HepG2 (cell line): Measurements from ENCODE around the gene MYH9. TPM values are rescaled to one million over a fixed set of nuclear protein-coding genes. Genes with fewer than 3 reads are reported as not detected.

Experiments
- CCAR2 ChIP-seq: fragments of 200-400 bp; formaldehyde crosslinking; optimal IDR thresholded peaks from 2 replicates; pipeline ENCODE3; 2018; ENCODE audit warnings: low read depth, mild to moderate bottlenecking, low read length, moderate library complexity
- CHD2 ChIP-seq: IDR thresholded peaks from 2 replicates; pipeline ENCODE4 v1.6.1; 2011; ENCODE audit warnings: low read depth, low read length, improper control_type of control experiment
- HNF4A ChIP-seq: sonication (generic); formaldehyde crosslinking; IDR thresholded peaks from 2 replicates; pipeline ENCODE4 v1.4.0; 2020; ENCODE audit warnings: missing genetic modification reagents
- IRX3 ChIP-seq: sonication (generic); formaldehyde crosslinking; IDR thresholded peaks from 2 replicates; pipeline ENCODE4 v1.8.1; 2023; ENCODE audit warnings: mild to moderate bottlenecking, low read depth, missing genetic modification reagents, borderline replicate concordance
- PHF21A ChIP-seq: sonication (generic); formaldehyde crosslinking; IDR thresholded peaks from 2 replicates; pipeline ENCODE4 v1.5.0; 2020; ENCODE audit warnings: mild to moderate bottlenecking, missing genetic modification reagents
- SMAD9 ChIP-seq: sonication (generic); formaldehyde crosslinking; IDR thresholded peaks from 2 replicates; pipeline ENCODE4 v1.5.1; 2020; ENCODE audit warnings: mild to moderate bottlenecking, missing genetic modification reagents
- SNRNP70 ChIP-seq: fragments of 200-400 bp; formaldehyde crosslinking; IDR thresholded peaks from 2 replicates; pipeline ENCODE4 v1.6.1; 2017; ENCODE audit warnings: mild to moderate bottlenecking, low read depth, low read length, moderate library complexity
- SRSF4 ChIP-seq: fragments of 200-400 bp; formaldehyde crosslinking; IDR thresholded peaks from one replicate; pipeline ENCODE4 v1.6.1; 2018; ENCODE audit warnings: mild to moderate bottlenecking, low read depth, low read length, moderate library complexity; ENCODE audit not compliant: poor library complexity, severe bottlenecking
- TEAD3 ChIP-seq: optimal IDR thresholded peaks from 2 replicates; pipeline ENCODE3; 2016; ENCODE audit warnings: borderline replicate concordance
- TGIF2 ChIP-seq: IDR thresholded peaks from 2 replicates; pipeline ENCODE4 v1.6.1; 2016; ENCODE audit warnings: control low read depth, missing compliant biosample characterization
- ZNF207 ChIP-seq: fragments of 450-650 bp; IDR thresholded peaks from 2 replicates; pipeline ENCODE4 v1.6.1; 2016; ENCODE audit warnings: antibody characterized with exemption, borderline replicate concordance
- polyA plus RNA-seq, 8 experiments: library from polyadenylated mRNA; depleted of rRNA in 3 of 8; stranded (reverse) in 7 of 8; unstranded in 1 of 8; fragments of >200 nt; fragmentation: Illumina TruSeq in 4 of 8; extraction: Trizol in 4 of 8; gene quantifications; 2 replicates each; pipeline versions ENCODE4 v1.2.1 to v1.2.3, GENCODE V29; 2011 to 2016; ENCODE audit warnings: low read depth in 4 of 8, missing spikeins in 1 of 8, mixed read lengths in 1 of 8; ENCODE audit not compliant: insufficient read depth in 1 of 8
- total RNA-seq, 5 experiments: library from RNA; depleted of rRNA; stranded (reverse); fragments of >200 nt; fragmentation: Illumina TruSeq; extraction: Trizol; gene quantifications; 2 replicates each; pipeline ENCODE4 v1.2.3, GENCODE V29; 2016; ENCODE audit warnings: low read depth in 1 of 5
- TF ChIP-seq, protein P1 (sequence below): sonication (generic); formaldehyde crosslinking; IDR thresholded peaks from 2 replicates; pipeline ENCODE4 v1.4.0; 2020; ENCODE audit warnings: missing genetic modification reagents, mild to moderate bottlenecking, borderline replicate concordance
- TF ChIP-seq, protein P2 (sequence below): IDR thresholded peaks from 2 replicates; pipeline ENCODE4 v1.6.1; 2016; ENCODE audit warnings: missing genetic modification reagents, missing compliant biosample characterization
- TF ChIP-seq, protein P3 (sequence below): sonication (generic); formaldehyde crosslinking; IDR thresholded peaks from 2 replicates; pipeline ENCODE4 v1.8.0; 2023; ENCODE audit warnings: mild to moderate bottlenecking, missing genetic modification reagents
- TF ChIP-seq, protein P4 (sequence below): IDR thresholded peaks from 2 replicates; pipeline ENCODE4 v1.6.1; 2012; ENCODE audit warnings: inconsistent platforms

The MYH9 gene
- total and polyA plus RNA-seq, 2 of the 13 experiments (the other 11 are each of a cell fraction or from before 2014, with no cell fraction given) = 50.7 to 98.5 TPM

DNA sequence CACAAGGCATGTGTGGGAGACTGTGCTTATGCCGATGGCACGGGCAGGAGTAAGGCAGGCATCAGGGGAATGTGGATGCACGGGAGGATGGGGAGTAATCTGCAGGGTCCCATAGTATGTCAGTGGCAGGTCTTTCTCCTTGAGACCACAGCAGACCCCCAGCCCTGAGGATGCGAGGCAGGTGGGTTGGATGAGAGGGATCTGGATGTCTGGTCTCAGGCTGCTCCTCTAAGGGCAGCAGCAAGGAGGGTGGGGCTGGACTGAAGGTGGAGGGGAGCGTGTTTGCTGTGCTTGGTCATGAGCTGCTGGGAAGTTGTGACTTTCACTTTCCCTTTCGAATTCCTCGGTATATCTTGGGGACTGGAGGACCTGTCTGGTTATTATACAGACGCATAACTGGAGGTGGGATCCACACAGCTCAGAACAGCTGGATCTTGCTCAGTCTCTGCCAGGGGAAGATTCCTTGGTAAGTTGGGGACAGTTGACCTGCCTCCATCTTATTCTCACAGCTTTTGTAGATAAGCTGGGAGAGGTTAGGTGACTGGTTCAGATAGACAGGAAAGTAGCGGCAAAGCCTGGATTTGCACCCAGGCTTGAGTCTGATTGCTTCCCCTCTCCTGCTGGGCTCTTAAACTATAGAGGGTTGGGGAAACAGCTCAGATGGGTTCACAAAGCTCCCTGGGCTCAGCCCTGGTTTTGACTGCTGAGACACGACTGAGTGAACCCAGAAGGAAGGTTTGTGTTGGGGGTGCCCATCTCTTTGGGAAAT is 134.8 kb downstream of the MYH9 start, which contains the start of gene APOL1 (continued):
- TF ChIP-seq SRSF4 = no peak
- no peak for TF ChIP-seq PHF21A (CRISPR knock-in tag)
- TF ChIP-seq, protein P1, sequence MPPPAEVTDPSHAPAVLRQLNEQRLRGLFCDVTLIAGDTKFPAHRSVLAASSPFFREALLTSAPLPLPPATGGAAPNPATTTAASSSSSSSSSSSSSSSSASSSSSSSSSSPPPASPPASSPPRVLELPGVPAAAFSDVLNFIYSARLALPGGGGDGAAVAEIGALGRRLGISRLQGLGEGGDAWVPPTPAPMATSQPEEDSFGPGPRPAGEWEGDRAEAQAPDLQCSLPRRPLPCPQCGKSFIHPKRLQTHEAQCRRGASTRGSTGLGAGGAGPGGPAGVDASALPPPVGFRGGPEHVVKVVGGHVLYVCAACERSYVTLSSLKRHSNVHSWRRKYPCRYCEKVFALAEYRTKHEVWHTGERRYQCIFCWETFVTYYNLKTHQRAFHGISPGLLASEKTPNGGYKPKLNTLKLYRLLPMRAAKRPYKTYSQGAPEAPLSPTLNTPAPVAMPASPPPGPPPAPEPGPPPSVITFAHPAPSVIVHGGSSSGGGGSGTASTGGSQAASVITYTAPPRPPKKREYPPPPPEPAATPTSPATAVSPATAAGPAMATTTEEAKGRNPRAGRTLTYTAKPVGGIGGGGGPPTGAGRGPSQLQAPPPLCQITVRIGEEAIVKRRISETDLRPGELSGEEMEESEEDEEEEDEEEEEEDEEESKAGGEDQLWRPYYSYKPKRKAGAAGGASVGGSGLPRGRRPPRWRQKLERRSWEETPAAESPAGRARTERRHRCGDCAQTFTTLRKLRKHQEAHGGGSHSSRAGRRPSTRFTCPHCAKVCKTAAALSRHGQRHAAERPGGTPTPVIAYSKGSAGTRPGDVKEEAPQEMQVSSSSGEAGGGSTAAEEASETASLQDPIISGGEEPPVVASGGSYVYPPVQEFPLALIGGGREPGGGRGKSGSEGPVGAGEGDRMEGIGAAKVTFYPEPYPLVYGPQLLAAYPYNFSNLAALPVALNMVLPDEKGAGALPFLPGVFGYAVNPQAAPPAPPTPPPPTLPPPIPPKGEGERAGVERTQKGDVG = no peak
- no peak for TF ChIP-seq CCAR2
- no peak for TF ChIP-seq HNF4A (CRISPR knock-in tag)
- TF ChIP-seq, protein P2, sequence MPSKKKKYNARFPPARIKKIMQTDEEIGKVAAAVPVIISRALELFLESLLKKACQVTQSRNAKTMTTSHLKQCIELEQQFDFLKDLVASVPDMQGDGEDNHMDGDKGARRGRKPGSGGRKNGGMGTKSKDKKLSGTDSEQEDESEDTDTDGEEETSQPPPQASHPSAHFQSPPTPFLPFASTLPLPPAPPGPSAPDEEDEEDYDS (CRISPR knock-in tag) = peak; percentile 75
- no peak for TF ChIP-seq SNRNP70
- TF ChIP-seq, protein P3, sequence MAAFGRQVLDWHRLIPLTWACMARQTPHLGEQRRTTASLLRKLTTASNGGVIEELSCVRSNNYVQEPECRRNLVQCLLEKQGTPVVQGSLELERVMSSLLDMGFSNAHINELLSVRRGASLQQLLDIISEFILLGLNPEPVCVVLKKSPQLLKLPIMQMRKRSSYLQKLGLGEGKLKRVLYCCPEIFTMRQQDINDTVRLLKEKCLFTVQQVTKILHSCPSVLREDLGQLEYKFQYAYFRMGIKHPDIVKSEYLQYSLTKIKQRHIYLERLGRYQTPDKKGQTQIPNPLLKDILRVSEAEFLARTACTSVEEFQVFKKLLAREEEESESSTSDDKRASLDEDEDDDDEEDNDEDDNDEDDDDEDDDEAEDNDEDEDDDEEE = peak; percentile 54; the same call in 1 of the 2 replicates
- no peak; the same call in 1 of the 2 replicates for TF ChIP-seq TGIF2 (CRISPR knock-in tag)
- TF ChIP-seq IRX3 (CRISPR knock-in tag) = no peak
- no peak for TF ChIP-seq SMAD9
- no peak for TF ChIP-seq ZNF207
- TF ChIP-seq CHD2 = no peak
- peak; percentile 10 for TF ChIP-seq TEAD3
- TF ChIP-seq, protein P4, sequence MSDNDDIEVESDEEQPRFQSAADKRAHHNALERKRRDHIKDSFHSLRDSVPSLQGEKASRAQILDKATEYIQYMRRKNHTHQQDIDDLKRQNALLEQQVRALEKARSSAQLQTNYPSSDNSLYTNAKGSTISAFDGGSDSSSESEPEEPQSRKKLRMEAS = 0 out of 2 replicates have a peak, but pooled peaks have one; percentile 25
